Breast epithelium (tissue), 3 donors: ENCODE data around the gene HEATR1.

Source experiments
- CTCF ChIP-seq, 3 donors: fragments of 450-650 bp; IDR thresholded peaks; one replicate each; pipeline ENCODE4 v1.5.1; 2016 to 2017; ENCODE audit warnings: antibody characterized with exemption in 3 of 3, mild to moderate bottlenecking in 3 of 3, moderate library complexity in 3 of 3
- POLR2A ChIP-seq: fragments of 450-650 bp; IDR thresholded peaks from one replicate; pipeline ENCODE4 v1.6.1; 2016; ENCODE audit warnings: antibody characterized with exemption, mild to moderate bottlenecking, moderate library complexity

GRCh38 chr1:236642763-236643162 is 38.4 kb upstream of the HEATR1 start:
- no peak for TF ChIP-seq CTCF (IDR thresholded peaks at IDR 0.05)
- TF ChIP-seq POLR2A, result no peak
